ENCODE measurements around the gene AKAP13.

AKAP13 gene

DNA sequence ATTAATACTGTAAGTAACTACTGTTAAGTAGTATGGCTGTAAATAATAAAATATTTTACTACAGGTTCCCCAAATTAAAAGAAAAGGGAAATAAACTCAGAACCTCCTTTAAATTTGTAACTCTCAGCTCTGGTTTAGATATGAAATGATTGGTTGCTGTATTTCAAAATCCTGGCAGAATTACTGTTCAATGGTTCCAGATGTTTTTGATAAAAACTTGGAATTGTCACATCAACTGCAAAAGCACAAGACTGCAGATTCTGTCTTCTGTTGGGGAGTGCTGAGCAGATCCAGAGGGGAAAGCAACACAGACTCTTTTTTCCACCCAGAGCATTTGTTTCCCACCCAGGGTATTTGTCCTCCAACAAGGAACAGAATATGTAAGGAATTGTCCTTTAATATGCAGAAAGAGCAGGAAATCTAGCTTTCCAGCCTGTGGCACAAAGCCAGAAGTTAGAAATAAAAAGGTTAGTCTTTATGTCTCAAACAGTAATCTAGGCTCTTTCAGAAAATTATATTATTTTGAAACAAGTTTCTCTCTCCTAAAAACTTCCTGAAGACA is 236.2 kb downstream of the AKAP13 start:
- DNase-seq = no peak

DNA sequence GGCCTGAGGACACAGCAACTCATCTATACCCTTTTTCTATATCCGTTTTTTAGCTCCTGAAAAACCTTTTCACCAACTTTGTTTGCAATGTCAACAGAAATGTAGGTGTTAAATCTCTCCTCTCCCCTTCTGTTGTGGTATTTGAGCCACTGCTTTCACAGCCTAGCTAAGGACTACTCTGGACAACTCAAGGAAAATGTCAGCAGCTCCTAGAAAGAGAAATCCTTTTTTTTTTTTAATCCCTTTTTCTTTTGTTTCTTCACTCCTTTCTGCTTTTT is 237.8 kb downstream of the AKAP13 start:
- no peak for DNase-seq

GRCh38 chr15:85618956-85619491 is 238.6 kb downstream of the AKAP13 start:
- no peak for DNase-seq

DNA sequence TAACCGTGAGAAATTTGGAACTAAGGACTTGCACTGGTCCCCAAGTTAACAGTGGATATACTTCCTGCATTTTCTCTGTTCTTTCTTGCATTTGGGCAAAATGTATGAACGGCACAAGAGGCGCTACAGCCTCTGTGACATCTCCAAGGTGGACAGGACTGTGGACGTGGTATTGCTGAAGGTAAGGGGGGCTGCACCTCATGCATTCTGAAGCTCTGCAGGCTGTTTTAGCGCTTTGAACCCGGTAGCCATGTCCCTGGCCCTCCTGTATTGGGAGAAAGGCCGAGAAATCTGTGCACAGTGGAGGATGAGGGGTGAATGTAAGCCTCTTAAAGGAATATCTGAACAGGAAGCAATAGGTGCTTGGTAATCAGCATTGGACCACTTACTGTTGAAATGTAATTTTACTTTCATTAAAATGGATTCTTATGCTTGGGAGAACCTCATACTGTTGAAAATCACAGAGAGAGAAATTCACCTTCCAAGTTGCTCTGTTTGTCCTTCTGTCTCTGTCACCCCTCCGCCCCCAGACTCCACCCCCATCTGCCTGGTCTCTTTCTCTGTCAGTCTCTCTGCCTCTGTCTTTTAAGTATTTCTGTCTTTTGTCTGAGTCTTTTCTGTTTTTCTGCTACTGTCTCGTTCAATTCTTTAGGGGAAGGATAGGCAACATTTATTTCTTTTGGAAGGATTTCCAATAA is 239.7 kb downstream of the AKAP13 start:
- DNase-seq = no peak

GRCh38 chr15:85620690-85621049 is 240.3 kb downstream of the AKAP13 start:
- DNase-seq = no peak

DNA sequence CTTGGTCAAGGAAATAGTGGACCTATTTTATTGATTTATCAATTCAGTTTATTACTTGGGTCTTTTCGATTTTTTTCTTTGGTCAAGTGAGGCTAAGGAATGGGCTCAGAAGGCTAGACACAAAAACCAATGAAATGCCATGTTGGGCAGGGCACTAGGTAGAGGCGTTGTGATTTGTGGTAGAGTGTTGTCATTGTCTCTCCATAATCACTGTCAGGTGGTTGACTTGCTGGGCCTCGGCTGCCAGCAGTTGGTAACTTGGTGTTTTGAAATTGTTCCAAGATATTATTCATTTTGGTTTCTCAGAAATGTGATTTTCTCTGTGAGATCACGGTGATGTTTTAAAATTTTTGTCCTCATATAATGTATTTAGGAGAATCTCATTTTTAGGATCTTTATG is 240.7 kb downstream of the AKAP13 start:
- no peak for DNase-seq

GRCh38 chr15:85622221-85622831 is 241.9 kb downstream of the AKAP13 start:
- no peak for DNase-seq

DNA sequence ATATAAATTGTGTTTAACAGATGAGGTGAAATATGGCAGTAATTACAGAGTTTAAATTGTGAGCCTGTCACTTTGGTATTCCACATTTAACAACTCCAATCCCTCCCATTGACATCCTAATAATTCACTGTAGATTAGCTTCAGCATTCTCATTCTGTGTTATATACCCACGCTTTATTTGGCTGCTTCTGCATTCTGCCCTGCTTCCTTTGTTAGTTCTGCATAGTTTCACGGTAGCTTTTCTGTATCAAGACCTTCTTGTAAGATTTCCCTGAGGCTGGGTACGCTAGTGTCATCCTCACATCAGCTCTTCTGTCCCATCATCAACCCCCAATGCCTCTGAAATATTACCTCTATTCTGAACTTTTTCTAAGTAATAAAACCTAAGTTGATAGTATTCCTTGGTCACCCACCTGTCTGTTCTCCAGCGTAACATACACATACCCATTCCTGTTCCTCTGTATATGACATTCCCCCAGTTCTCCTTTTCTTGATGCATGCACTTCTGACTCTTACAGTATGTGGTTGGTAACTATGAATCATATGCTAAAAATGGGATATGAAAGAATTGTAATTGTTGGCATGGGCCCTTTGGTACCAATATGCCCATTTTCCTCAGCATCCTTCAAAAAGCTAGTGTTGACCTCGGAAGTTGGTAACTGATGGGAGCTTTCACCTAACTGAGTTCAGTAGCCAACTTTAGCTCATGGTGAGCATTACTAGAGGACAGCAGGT is 243.1 kb downstream of the AKAP13 start:
- no peak for DNase-seq

GRCh38 chr15:85624291-85624801 is 243.9 kb downstream of the AKAP13 start:
- DNase-seq = no peak

GRCh38 chr15:85625166-85625830 is 244.9 kb downstream of the AKAP13 start:
- DNase-seq = no peak

GRCh38 chr15:85625856-85626255 is 245.5 kb downstream of the AKAP13 start:
- no peak for DNase-seq

- DNase-seq = no peak
Measured at GRCh38 chr15:85627213-85627935, 247.0 kb downstream of the AKAP13 start.

DNA sequence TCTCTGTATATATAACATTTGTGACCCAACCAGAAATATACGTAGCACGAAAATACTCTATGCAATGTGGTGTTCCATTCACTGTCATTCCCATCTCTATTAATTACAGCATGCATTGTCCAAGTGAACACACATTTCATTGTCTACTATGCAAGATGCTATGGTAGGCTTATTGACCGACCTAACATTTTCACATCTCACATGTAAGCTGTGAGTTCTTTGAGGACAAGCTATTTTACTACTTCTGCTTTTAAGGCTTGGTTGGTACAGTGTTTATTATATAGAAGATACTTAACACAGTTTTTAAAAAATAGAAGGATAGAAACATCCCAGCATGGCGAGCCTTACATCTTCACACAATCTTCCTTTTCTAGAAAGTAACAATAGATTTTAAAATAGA is 249.9 kb downstream of the AKAP13 start:
- DNase-seq = no peak

- DNase-seq = no peak
Measured at GRCh38 chr15:85631018-85631417, 250.6 kb downstream of the AKAP13 start.

DNA sequence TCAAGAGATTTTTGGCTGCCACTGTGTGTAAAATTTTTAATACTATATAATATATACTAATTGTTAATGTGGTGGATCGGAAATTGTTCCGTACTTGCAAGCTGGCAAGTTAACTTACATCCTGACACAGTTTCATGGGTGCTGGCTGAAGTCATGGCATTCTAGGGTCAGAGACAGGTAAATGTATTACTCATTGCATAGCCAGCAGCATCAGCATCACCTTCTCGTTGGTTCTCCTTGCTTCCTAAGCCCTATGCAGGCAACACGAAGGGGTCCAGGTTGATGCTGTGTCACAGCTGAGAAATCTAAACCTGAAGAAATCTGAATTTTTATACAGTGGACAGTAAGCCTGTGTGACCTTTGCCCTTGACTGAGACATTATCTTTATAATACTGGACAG is 251.6 kb downstream of the AKAP13 start:
- DNase-seq = no peak

DNA sequence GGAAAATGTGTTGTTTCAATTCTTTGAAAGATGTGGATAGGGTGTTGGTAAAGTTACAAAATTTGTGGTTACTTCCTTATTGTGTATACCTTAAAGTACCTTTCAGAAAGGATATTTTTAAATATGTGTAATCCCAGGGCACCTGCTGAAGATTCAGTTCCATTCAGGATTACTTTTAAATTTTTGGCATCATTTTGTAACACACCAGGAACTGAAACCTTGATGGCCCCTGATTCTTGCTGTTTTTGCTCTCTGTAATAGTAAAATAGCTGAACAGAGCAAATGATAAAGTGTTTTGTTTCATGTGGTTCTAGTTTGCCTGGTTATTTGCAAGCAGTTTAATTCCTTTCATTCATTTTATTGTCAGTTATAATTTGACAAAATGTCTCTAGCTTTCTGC is 253.5 kb downstream of the AKAP13 start:
- no peak for DNase-seq

- DNase-seq = no peak
Measured at GRCh38 chr15:85636351-85636750, 255.9 kb downstream of the AKAP13 start.

DNA sequence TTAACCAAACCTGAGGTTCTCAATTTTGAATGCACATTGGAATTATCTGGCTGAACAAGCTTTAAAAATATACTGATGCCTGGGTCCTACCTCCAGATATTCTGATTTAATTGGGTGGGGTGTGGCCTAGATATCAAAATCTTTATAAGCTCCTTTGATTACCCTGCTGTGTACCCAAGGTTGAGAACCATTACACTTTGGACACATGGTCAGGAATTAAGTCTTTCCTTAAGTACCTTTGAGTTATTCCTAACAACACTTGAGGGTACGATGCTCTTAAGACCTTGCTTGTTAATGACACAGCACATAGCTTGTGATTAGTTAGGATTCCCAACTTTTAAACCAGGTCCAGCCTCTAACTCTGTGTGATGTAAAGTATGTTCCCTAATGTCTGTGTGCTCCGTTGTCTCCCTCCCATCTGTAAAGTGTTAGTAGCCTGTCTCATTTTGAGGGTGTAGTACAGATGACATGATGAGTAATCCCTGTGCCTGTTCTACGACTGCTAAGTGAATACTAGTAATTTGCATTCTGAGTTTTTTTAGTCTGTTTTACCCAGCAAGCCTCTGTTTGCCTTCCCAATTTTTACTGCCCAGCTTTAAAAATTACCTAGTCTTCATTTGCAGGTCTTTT is 259.5 kb downstream of the AKAP13 start:
- DNase-seq = no peak

- no peak for DNase-seq
Measured at GRCh38 chr15:85642065-85642692, 261.8 kb downstream of the AKAP13 start.

DNA sequence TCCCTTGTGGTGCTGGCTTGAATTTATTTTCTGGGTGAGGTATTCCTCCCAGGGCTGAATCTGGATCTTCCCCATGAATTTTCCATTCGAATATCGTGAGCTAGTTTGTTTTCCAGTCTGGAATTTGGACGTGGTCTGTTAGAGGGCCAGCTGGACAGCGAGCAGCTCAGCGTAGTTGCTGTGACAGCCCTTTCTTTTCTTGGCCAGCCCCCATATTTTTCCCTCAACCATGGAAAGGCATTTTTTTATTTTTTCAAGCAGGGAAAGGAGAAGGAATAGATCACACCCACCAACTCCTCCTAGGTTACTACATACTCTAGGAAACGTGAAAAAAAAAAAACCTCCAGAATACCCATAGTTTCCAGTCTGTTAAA is 262.3 kb downstream of the AKAP13 start:
- DNase-seq = no peak

DNA sequence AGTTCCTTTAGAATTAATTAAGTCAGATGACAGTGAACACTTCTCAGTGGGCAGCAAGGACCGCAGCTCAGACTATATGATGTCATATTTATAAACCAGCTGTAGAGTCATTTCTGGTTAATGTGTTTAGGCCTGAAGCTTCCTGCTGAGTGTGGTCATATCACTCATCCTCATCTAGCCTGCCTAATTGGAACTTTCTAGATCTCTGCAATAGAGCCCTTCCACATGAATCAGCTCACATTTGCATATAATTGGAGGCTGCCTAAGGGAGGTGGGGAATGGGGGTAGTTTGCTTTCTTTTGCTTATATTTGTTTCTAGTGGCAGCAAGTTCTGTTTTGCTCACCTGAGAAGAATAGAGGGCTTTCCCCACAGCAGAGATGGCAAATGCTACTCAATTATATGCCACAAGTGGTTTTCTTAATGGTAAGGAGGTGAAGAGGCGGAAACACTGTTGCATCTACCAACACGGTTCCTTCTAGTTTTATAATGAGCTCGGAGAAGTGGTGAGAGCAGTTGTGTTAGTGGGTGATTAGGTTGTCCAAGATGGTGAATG is 266.2 kb downstream of the AKAP13 start:
- DNase-seq = no peak

All from NCI-H2107 (cell line).